Calu3 (cell line): ENCODE results near the gene PRDM8. TPM values are rescaled to one million over a fixed set of nuclear protein-coding genes. Genes with fewer than 3 reads are reported as not detected.
A peak's percentile ranks its signal among the peaks of the same experiment; 100 is the strongest.

ENCODE experiments used
- BruUV-seq: library from RNA; stranded (reverse); fragments of 400-500 nt; replicated peaks from 2 replicates; lab custom pipeline; 2021; lab: Mats Ljungman, UMichigan
- CTCF ChIA-PET: fragments of 300-600 bp; sonication (Branson Sonifier 250); formaldehyde crosslinking; loops from one replicate; lab custom pipeline; 2022; ENCODE audit warnings: antibody characterized with exemption; lab: Charles Lee
- DNase-seq: peaks from one replicate; pipeline ENCODE4 v3.0.0; 2022
- H3K27ac Mint-ChIP-seq: one replicate; pipeline ENCODE4 v1.8.0; 2022; ENCODE audit warnings: mixed read lengths; ENCODE audit not compliant: unreplicated experiment
- H3K27me3 Mint-ChIP-seq: one replicate; pipeline ENCODE4 v1.8.0; 2022; ENCODE audit warnings: mixed read lengths; ENCODE audit not compliant: unreplicated experiment
- H3K36me3 Mint-ChIP-seq: one replicate; pipeline ENCODE4 v1.8.0; 2022; ENCODE audit warnings: mild to moderate bottlenecking, moderate library complexity, mixed read lengths; ENCODE audit not compliant: insufficient read depth, unreplicated experiment
- H3K4me1 Mint-ChIP-seq: one replicate; pipeline ENCODE4 v1.8.0; 2022; ENCODE audit warnings: mild to moderate bottlenecking, low read depth, mixed read lengths; ENCODE audit not compliant: unreplicated experiment
- H3K4me3 Mint-ChIP-seq: one replicate; pipeline ENCODE4 v1.8.0; 2022; ENCODE audit warnings: mild to moderate bottlenecking, low read depth, moderate library complexity, mixed read lengths; ENCODE audit not compliant: unreplicated experiment
- H3K9me3 Mint-ChIP-seq: one replicate; pipeline ENCODE4 v1.8.0; 2022; ENCODE audit warnings: low read depth, mixed read lengths; ENCODE audit not compliant: unreplicated experiment
- intact Hi-C: fragments of 100-400 bp; cut with micrococcal nuclease; formaldehyde crosslinking; loops from one replicate; pipeline ENCODE4 v1.10.0; 2022; ENCODE audit not compliant: unreplicated experiment
- total RNA-seq: library from RNA; stranded (reverse); gene quantifications from 2 replicates; pipeline ENCODE4 v1.2.3, GENCODE V29; 2022
- TF ChIP-seq, protein P1 (sequence below): fragments of 200-600 bp; IDR thresholded peaks from one replicate; pipeline ENCODE4 v1.8.0; 2022; ENCODE audit warnings: antibody characterized with exemption; ENCODE audit not compliant: unreplicated experiment

Gene PRDM8
- total RNA-seq, 1 experiment from 2014 or later, result 1.8 TPM

DNA sequence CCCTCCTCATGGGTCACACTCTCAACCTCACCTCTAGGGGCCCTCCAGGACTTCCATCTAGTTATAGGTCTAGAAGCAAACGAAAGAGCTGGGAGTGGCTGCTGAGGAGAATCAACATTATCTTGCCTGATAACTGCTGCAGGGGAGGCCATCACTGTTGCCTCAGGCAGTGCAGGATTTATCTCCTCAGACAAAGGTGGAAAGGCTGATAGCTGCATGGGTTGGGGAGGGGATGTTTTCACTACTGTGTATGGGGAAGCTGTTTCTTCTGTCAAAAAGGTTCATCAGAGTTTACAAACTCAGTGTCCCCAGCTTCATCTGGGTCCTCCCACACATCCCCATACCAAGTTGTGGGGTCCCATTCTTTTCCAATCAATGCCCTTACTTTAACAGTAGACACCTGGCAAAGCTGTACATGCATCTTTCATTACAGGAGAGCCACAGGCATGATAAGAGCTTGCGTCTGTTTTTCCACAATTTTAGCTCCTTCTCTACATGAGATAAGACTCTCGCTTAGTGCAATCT lies 17.6 kb upstream of the PRDM8 start:
- Mint-ChIP-seq H3K27ac (no peak overlapping the region), H3K4me3 (no peak overlapping the region), H3K9me3 (peaks cover 5% of the 10 kb centered on the region), H3K27me3 (no peaks in the 10 kb centered on the region), H3K4me1 (peaks cover 23% of the 10 kb centered on the region), H3K36me3 (peaks cover 12% of the 10 kb centered on the region)
- CTCF ChIA-PET, result interaction anchor here (0.6 kb wide), 1 partner anchor 37 kb away, joined by 4 read pairs; no protein-coding TSS in a partner anchor
- no peak for DNase-seq
- BruUV-seq, result no TSS peak
- intact Hi-C loops, result loop anchor here (5.0 kb wide), 2 partner anchors 107 to 1157 kb away; partner anchors contain the start of gene ANTXR2
- TF ChIP-seq, protein P1, sequence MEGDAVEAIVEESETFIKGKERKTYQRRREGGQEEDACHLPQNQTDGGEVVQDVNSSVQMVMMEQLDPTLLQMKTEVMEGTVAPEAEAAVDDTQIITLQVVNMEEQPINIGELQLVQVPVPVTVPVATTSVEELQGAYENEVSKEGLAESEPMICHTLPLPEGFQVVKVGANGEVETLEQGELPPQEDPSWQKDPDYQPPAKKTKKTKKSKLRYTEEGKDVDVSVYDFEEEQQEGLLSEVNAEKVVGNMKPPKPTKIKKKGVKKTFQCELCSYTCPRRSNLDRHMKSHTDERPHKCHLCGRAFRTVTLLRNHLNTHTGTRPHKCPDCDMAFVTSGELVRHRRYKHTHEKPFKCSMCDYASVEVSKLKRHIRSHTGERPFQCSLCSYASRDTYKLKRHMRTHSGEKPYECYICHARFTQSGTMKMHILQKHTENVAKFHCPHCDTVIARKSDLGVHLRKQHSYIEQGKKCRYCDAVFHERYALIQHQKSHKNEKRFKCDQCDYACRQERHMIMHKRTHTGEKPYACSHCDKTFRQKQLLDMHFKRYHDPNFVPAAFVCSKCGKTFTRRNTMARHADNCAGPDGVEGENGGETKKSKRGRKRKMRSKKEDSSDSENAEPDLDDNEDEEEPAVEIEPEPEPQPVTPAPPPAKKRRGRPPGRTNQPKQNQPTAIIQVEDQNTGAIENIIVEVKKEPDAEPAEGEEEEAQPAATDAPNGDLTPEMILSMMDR, result no peak

DNA sequence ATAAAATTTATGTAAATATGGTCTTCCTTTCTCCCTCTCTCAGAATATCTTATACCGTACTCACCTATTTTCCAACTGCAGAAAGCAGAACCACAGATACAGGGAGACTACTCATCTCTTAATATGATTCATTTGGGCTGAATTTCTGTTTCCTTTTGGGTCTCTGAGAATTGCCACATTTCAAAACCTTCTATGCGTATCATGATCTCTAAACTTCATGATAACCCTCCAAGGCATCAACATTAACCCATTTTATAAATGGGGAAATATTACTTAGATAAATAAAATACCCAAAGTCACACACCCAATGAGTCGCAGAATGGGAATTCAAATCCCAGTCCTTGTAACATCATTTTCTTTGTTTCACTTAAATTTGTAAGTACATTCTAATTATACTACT lies 16.6 kb upstream of the PRDM8 start:
- no peak overlapping the region for H3K27ac Mint-ChIP-seq
- peaks cover 10% of the 10 kb centered on the region for H3K27me3 Mint-ChIP-seq
- intact Hi-C loops, result loop anchor here (5.0 kb wide), 2 partner anchors 108 to 1158 kb away; partner anchors contain the start of gene ANTXR2
- H3K36me3 Mint-ChIP-seq, result peaks cover 21% of the 10 kb centered on the region
- TF ChIP-seq, protein P1, result no peak
- H3K9me3 Mint-ChIP-seq, result peaks cover 3% of the 10 kb centered on the region
- CTCF ChIA-PET, result interaction anchor here (0.9 kb wide), 1 partner anchor 9 kb away, joined by 3 read pairs; no protein-coding TSS in a partner anchor
- H3K4me3 Mint-ChIP-seq, result no peak overlapping the region
- no peak for DNase-seq
- BruUV-seq, result no TSS peak
- H3K4me1 Mint-ChIP-seq, result peaks cover 23% of the 10 kb centered on the region

DNA sequence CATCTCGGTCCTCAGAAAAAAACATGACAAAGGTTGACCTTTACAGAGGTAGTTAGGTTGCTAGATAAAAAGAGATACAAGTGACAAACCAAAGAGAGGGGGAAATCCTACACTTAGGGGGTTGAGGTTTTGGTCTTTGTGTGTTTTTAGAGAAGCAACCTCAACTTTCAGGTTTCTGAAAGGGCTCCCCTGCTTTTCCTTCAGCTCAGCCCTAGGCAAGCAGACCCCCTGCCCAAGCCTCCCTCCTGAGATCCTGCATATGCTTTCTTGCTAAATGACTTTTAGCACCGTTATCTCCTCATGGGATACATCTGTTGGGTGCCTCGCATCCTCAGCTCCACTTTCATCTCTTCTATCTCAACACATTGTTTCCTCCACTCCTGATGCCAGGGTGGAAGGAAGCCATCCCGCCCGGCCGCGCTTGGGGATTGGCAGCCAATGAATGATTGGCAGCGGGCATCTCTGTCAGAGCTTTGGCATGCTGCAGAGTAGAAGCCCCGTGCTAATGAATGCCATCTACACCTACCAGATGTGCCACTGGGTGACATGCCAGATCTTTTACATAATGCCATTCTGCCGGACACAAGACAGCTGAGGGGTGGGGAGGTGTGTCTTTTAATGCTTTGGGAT lies 15.0 kb upstream of the PRDM8 start:
- Mint-ChIP-seq H3K27me3 (peaks cover 13% of the 10 kb centered on the region), H3K36me3 (peaks cover 21% of the 10 kb centered on the region), H3K27ac (no peak overlapping the region), H3K9me3 (peaks cover 3% of the 10 kb centered on the region), H3K4me1 (peaks cover 23% of the 10 kb centered on the region), H3K4me3 (no peak overlapping the region)
- TF ChIP-seq, protein P1, result no peak
- DNase-seq, result no peak
- no TSS peak for BruUV-seq
- CTCF ChIA-PET, result no interaction called here
- intact Hi-C loops, result loop anchor here (5.0 kb wide), 2 partner anchors 110 to 1160 kb away; partner anchors contain the start of gene ANTXR2

DNA sequence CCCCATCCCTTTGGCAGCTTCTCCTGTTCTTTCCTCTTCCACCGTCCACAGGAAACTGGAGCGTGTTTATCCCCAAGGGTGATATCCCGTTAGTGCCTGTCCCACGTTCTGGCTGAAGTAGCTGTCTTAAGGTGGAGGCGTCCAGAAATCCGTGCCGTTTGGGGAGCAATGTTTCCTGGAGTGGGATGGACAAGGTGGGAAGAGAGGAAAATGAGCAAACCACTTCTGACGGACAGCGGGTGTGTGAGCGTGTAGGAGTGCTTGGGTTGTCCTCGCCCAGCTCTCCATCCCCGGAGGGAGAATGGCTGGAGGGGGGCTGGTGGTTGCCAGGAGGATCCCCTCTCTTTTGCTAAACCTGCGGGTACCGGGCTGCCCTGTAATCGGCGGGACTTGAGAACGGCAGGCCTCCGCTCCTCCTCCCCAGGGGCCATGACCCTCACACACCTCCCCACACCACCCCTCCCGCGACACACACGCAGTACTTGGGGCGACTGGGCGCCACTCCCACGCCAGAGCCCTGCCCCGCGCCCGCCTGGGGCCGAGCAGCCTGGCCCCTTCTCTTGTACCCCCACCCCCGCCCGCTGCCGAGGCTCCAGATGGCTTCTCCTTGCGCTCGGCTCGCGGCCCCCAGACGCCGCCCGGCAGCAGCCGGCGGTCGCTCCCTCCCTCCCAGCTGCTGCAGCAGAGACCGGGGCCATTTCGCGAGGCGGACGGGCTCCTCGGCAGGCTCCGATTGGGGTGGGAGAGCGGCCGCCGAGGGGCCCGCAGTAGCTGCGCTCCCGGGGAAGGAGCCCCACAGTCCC lies 13.9 kb upstream of the PRDM8 start:
- TF ChIP-seq, protein P1, result no peak
- H3K4me3 Mint-ChIP-seq, result peak overlapping the region; percentile 90
- no peak for DNase-seq
- intact Hi-C loops, result loop anchor here (1.0 to 5.0 kb wide), 3 partner anchors 58 to 1161 kb away; partner anchors contain the start of gene ANTXR2
- H3K36me3 Mint-ChIP-seq, result peaks cover 21% of the 10 kb centered on the region
- peaks cover 13% of the 10 kb centered on the region for H3K27me3 Mint-ChIP-seq
- no peak overlapping the region for H3K27ac Mint-ChIP-seq
- peaks cover 3% of the 10 kb centered on the region for H3K9me3 Mint-ChIP-seq
- peaks cover 23% of the 10 kb centered on the region for H3K4me1 Mint-ChIP-seq
- no TSS peak for BruUV-seq
- CTCF ChIA-PET, result interaction anchor here (0.7 to 1.1 kb wide), 3 partner anchors 57 to 755 kb away, joined by 3 to 4 read pairs (median 3); no protein-coding TSS in a partner anchor
